Measurements from ENCODE around the gene CCDC63.

CCDC63 gene

GRCh38 chr12:110846615-110847566, at the start of gene CCDC63:
Gene CCDC63 (plus strand): TSS chr12:110846987. CDS start chr12:110852955, 5,968 bp downstream.
- H3K4me3 ChIP-seq (ENCODE audit: low read depth, low read length) = peak within 1 kb of the TSS; percentile 55

- H3K4me3 ChIP-seq (ENCODE audit: low read depth, low read length) = no peak overlapping the region
Measured at GRCh38 chr12:110798461-110798860, 48.3 kb upstream of the CCDC63 start.

- H3K4me3 ChIP-seq (ENCODE audit: low read depth, low read length) = no peak overlapping the region
Measured at GRCh38 chr12:110802489-110802888, 44.3 kb upstream of the CCDC63 start.

GRCh38 chr12:110804406-110804805, 42.4 kb upstream of the CCDC63 start:
- H3K4me3 ChIP-seq (ENCODE audit: low read depth, low read length) = no peak overlapping the region

- no peak overlapping the region for H3K4me3 ChIP-seq (ENCODE audit: low read depth, low read length)
Measured at GRCh38 chr12:110807640-110808039, 39.1 kb upstream of the CCDC63 start.

GRCh38 chr12:110809149-110809548, 37.6 kb upstream of the CCDC63 start:
- no peak overlapping the region for H3K4me3 ChIP-seq (ENCODE audit: low read depth, low read length)

GRCh38 chr12:110811972-110812371, 34.8 kb upstream of the CCDC63 start:
- no peak overlapping the region for H3K4me3 ChIP-seq (ENCODE audit: low read depth, low read length)

GRCh38 chr12:110813285-110813684, 33.5 kb upstream of the CCDC63 start:
- H3K4me3 ChIP-seq (ENCODE audit: low read depth, low read length) = no peak overlapping the region

- H3K4me3 ChIP-seq (ENCODE audit: low read depth, low read length) = no peak overlapping the region
Measured at GRCh38 chr12:110813756-110814155, 33.0 kb upstream of the CCDC63 start.

GRCh38 chr12:110816248-110816647, 30.5 kb upstream of the CCDC63 start:
- no peak overlapping the region for H3K4me3 ChIP-seq (ENCODE audit: low read depth, low read length)

- H3K4me3 ChIP-seq (ENCODE audit: low read depth, low read length) = no peak overlapping the region
Measured at GRCh38 chr12:110816779-110817178, 30.0 kb upstream of the CCDC63 start.

- no peak overlapping the region for H3K4me3 ChIP-seq (ENCODE audit: low read depth, low read length)
Measured at GRCh38 chr12:110818511-110818910, 28.3 kb upstream of the CCDC63 start.

- no peak overlapping the region for H3K4me3 ChIP-seq (ENCODE audit: low read depth, low read length)
Measured at GRCh38 chr12:110819150-110819549, 27.6 kb upstream of the CCDC63 start.

GRCh38 chr12:110819646-110820045, 27.1 kb upstream of the CCDC63 start:
- no peak overlapping the region for H3K4me3 ChIP-seq (ENCODE audit: low read depth, low read length)

GRCh38 chr12:110821917-110822316, 24.9 kb upstream of the CCDC63 start:
- no peak overlapping the region for H3K4me3 ChIP-seq (ENCODE audit: low read depth, low read length)

GRCh38 chr12:110822821-110823415, 23.9 kb upstream of the CCDC63 start:
- H3K4me3 ChIP-seq (ENCODE audit: low read depth, low read length) = no peak overlapping the region

GRCh38 chr12:110824342-110824741, 22.4 kb upstream of the CCDC63 start:
- H3K4me3 ChIP-seq (ENCODE audit: low read depth, low read length) = no peak overlapping the region

- H3K4me3 ChIP-seq (ENCODE audit: low read depth, low read length) = no peak overlapping the region
Measured at GRCh38 chr12:110825530-110825929, 21.3 kb upstream of the CCDC63 start.

GRCh38 chr12:110826592-110827200, 20.1 kb upstream of the CCDC63 start:
- no peak overlapping the region for H3K4me3 ChIP-seq (ENCODE audit: low read depth, low read length)

GRCh38 chr12:110829308-110829707, 17.5 kb upstream of the CCDC63 start:
- no peak overlapping the region for H3K4me3 ChIP-seq (ENCODE audit: low read depth, low read length)

- H3K4me3 ChIP-seq (ENCODE audit: low read depth, low read length) = no peak overlapping the region
Measured at GRCh38 chr12:110836291-110836690, 10.5 kb upstream of the CCDC63 start.

- no peak overlapping the region for H3K4me3 ChIP-seq (ENCODE audit: low read depth, low read length)
Measured at GRCh38 chr12:110841007-110841406, 5.8 kb upstream of the CCDC63 start.

All from iPS-11a (cell line).